Adipocyte (in vitro differentiated cells): Measurements from ENCODE around the gene UFSP2.
"Not testable (repeated sequence)": the region's sequence is repeated elsewhere in the genome, so short reads cannot be mapped to it uniquely, and the experiment has no call there.

Experiments
- DNase-seq: peaks from one replicate; pipeline ENCODE4 v3.0.0-alpha.2; 2015; ENCODE audit warnings: low read depth
- H3K27me3 ChIP-seq: replicated peaks from 2 replicates; pipeline ENCODE4 v1.7.0; 2013; ENCODE audit warnings: mild to moderate bottlenecking, low read length, moderate library complexity; ENCODE audit not compliant: control insufficient read depth, insufficient read depth
- H3K36me3 ChIP-seq: 2 replicates; pipeline ENCODE4 v1.7.0; 2013; ENCODE audit warnings: low read length, mild to moderate bottlenecking, moderate library complexity; ENCODE audit not compliant: control insufficient read depth, insufficient read depth, severe bottlenecking
- H3K4me1 ChIP-seq: 2 replicates; pipeline ENCODE4 v1.7.0; 2013; ENCODE audit warnings: mild to moderate bottlenecking, low read length, moderate library complexity; ENCODE audit not compliant: control insufficient read depth, insufficient read depth
- H3K4me3 ChIP-seq: 2 replicates; pipeline ENCODE4 v1.7.0; 2013; ENCODE audit warnings: mild to moderate bottlenecking, low read length, moderate library complexity
- H3K9ac ChIP-seq: 2 replicates; pipeline ENCODE4 v1.7.0; 2013; ENCODE audit warnings: mild to moderate bottlenecking, low read length, moderate library complexity
- H3K9me3 ChIP-seq: 2 replicates; pipeline ENCODE4 v1.7.0; 2013; ENCODE audit warnings: mild to moderate bottlenecking, low read length, moderate library complexity; ENCODE audit not compliant: control insufficient read depth

Gene UFSP2

GRCh38 chr4:185363251-185363650 lies 62.5 kb downstream of the UFSP2 start:
- Histone ChIP-seq H3K4me3 (no peak overlapping the region), H3K4me1 (peaks cover 7% of the 10 kb centered on the region)
- no peak for DNase-seq

GRCh38 chr4:185362570-185362969 lies 63.2 kb downstream of the UFSP2 start:
- H3K9ac ChIP-seq, H3K9me3 ChIP-seq, DNase-seq, H3K27me3 ChIP-seq, H3K4me3 ChIP-seq: not testable (repeated sequence)
- peaks cover 14% of the 10 kb centered on the region for H3K4me1 ChIP-seq
- H3K36me3 ChIP-seq: peaks cover 16% of the 10 kb centered on the region

More at GRCh38 chr4:185363251-185363650, 62.5 kb downstream of the UFSP2 start:
- Histone ChIP-seq H3K9me3 (no peaks in the 10 kb centered on the region), H3K9ac (no peak overlapping the region), H3K36me3 (peaks cover 19% of the 10 kb centered on the region), H3K27me3 (no peaks in the 10 kb centered on the region)

- Histone ChIP-seq H3K36me3 (peaks cover 16% of the 10 kb centered on the region), H3K9me3 (no peaks in the 10 kb centered on the region), H3K27me3 (no peaks in the 10 kb centered on the region), H3K4me3 (no peak overlapping the region), H3K4me1 (peaks cover 21% of the 10 kb centered on the region), H3K9ac (no peak overlapping the region)
- DNase-seq: no peak
Measured at GRCh38 chr4:185361872-185362271, 63.9 kb downstream of the UFSP2 start.

GRCh38 chr4:185359767-185360446 lies 65.9 kb downstream of the UFSP2 start:
- Histone ChIP-seq H3K4me1 (peaks cover 24% of the 10 kb centered on the region), H3K4me3 (no peak overlapping the region), H3K27me3 (no peaks in the 10 kb centered on the region), H3K9ac (no peak overlapping the region), H3K36me3 (peaks cover 13% of the 10 kb centered on the region), H3K9me3 (no peaks in the 10 kb centered on the region)
- peak; percentile 64 for DNase-seq

- Histone ChIP-seq H3K9ac (peak overlapping the region; percentile 13), H3K4me3 (no peak overlapping the region), H3K36me3 (peaks cover 23% of the 10 kb centered on the region), H3K9me3 (no peaks in the 10 kb centered on the region), H3K27me3 (no peaks in the 10 kb centered on the region), H3K4me1 (peaks cover 24% of the 10 kb centered on the region)
- peak; percentile 47 for DNase-seq
Measured at GRCh38 chr4:185358959-185359358, 66.8 kb downstream of the UFSP2 start.

- DNase-seq: peak; percentile 79
- peaks cover 24% of the 10 kb centered on the region for H3K36me3 ChIP-seq
- H3K9me3 ChIP-seq: no peaks in the 10 kb centered on the region
- H3K4me1 ChIP-seq: peaks cover 24% of the 10 kb centered on the region
- no peaks in the 10 kb centered on the region for H3K27me3 ChIP-seq
- H3K9ac ChIP-seq: no peak overlapping the region
- H3K4me3 ChIP-seq: no peak overlapping the region
Measured at GRCh38 chr4:185358514-185358913, 67.2 kb downstream of the UFSP2 start.

- Histone ChIP-seq H3K4me1 (peaks cover 24% of the 10 kb centered on the region), H3K4me3 (peak overlapping the region; percentile 55), H3K9ac (peak overlapping the region; percentile 53), H3K9me3 (no peaks in the 10 kb centered on the region), H3K36me3 (peaks cover 22% of the 10 kb centered on the region), H3K27me3 (no peaks in the 10 kb centered on the region)
- DNase-seq: no peak
Measured at GRCh38 chr4:185357733-185358440, 67.9 kb downstream of the UFSP2 start.

GRCh38 chr4:185357211-185357610 lies 68.6 kb downstream of the UFSP2 start:
- H3K9ac ChIP-seq: peak overlapping the region; percentile 53
- peaks cover 26% of the 10 kb centered on the region for H3K36me3 ChIP-seq
- DNase-seq: no peak
- peaks cover 24% of the 10 kb centered on the region for H3K4me1 ChIP-seq
- peak overlapping the region; percentile 55 for H3K4me3 ChIP-seq
- H3K27me3 ChIP-seq: no peaks in the 10 kb centered on the region
- H3K9me3 ChIP-seq: no peaks in the 10 kb centered on the region

- no peak overlapping the region for H3K4me3 ChIP-seq
- H3K9me3 ChIP-seq: no peaks in the 10 kb centered on the region
- no peak overlapping the region for H3K9ac ChIP-seq
- H3K27me3 ChIP-seq: no peaks in the 10 kb centered on the region
- peaks cover 11% of the 10 kb centered on the region for H3K4me1 ChIP-seq
- no peak for DNase-seq
- peaks cover 35% of the 10 kb centered on the region for H3K36me3 ChIP-seq
Measured at GRCh38 chr4:185352741-185353140, 73.0 kb downstream of the UFSP2 start.

GRCh38 chr4:185352202-185352601 lies 73.6 kb downstream of the UFSP2 start:
- Histone ChIP-seq H3K36me3 (peaks cover 35% of the 10 kb centered on the region), H3K27me3 (no peaks in the 10 kb centered on the region), H3K4me1 (peaks cover 7% of the 10 kb centered on the region), H3K4me3 (no peak overlapping the region), H3K9ac (no peak overlapping the region), H3K9me3 (no peaks in the 10 kb centered on the region)
- no peak for DNase-seq

GRCh38 chr4:185351691-185352090 lies 74.1 kb downstream of the UFSP2 start:
- no peak overlapping the region for H3K4me3 ChIP-seq
- no peak for DNase-seq
- no peak overlapping the region for H3K9ac ChIP-seq
- peaks cover 1% of the 10 kb centered on the region for H3K4me1 ChIP-seq
- H3K27me3 ChIP-seq: no peaks in the 10 kb centered on the region
- peaks cover 40% of the 10 kb centered on the region for H3K36me3 ChIP-seq
- H3K9me3 ChIP-seq: no peaks in the 10 kb centered on the region
